ENCODE measurements around the gene PTPN11. TPM values are rescaled to one million over a fixed set of nuclear protein-coding genes. Genes with fewer than 3 reads are reported as not detected.
"Not testable (repeated sequence)": the region's sequence is repeated elsewhere in the genome, so short reads cannot be mapped to it uniquely, and the experiment has no call there.

The PTPN11 gene
- total RNA-seq, 3 donors from 2014 or later = 53.5 to 118 (median 70.7) TPM

GRCh38 chr12:112514926-112515642, 96.3 kb downstream of the PTPN11 start:
- H3K4me3 ChIP-seq = no peak overlapping the region
- H3K36me3 ChIP-seq (ENCODE audit: low read depth) = no peaks in the 10 kb centered on the region
- no peak for DNase-seq
- no peak for ATAC-seq
- H3K4me1 ChIP-seq (ENCODE audit: low read depth) = no peaks in the 10 kb centered on the region
- no peaks in the 10 kb centered on the region for H3K9me3 ChIP-seq
- TF ChIP-seq, protein P1, sequence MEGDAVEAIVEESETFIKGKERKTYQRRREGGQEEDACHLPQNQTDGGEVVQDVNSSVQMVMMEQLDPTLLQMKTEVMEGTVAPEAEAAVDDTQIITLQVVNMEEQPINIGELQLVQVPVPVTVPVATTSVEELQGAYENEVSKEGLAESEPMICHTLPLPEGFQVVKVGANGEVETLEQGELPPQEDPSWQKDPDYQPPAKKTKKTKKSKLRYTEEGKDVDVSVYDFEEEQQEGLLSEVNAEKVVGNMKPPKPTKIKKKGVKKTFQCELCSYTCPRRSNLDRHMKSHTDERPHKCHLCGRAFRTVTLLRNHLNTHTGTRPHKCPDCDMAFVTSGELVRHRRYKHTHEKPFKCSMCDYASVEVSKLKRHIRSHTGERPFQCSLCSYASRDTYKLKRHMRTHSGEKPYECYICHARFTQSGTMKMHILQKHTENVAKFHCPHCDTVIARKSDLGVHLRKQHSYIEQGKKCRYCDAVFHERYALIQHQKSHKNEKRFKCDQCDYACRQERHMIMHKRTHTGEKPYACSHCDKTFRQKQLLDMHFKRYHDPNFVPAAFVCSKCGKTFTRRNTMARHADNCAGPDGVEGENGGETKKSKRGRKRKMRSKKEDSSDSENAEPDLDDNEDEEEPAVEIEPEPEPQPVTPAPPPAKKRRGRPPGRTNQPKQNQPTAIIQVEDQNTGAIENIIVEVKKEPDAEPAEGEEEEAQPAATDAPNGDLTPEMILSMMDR (IDR thresholded peaks at IDR 0.05) = no peak
- intact Hi-C loops (cut with DNase I, micrococcal nuclease) = no loop called here

- no peak for DNase-seq
Measured at GRCh38 chr12:112515868-112516267, 97.1 kb downstream of the PTPN11 start.

GRCh38 chr12:112517730-112518364, 99.1 kb downstream of the PTPN11 start:
- no peaks in the 10 kb centered on the region for H3K4me1 ChIP-seq (ENCODE audit: low read depth)
- TF ChIP-seq, protein P1 (IDR thresholded peaks at IDR 0.05) = no peak
- intact Hi-C loops (cut with DNase I, micrococcal nuclease) = no loop called here
- no peaks in the 10 kb centered on the region for H3K9me3 ChIP-seq
- H3K4me3 ChIP-seq = no peak overlapping the region
- ATAC-seq (no peak), DNase-seq (no peak)
- H3K36me3 ChIP-seq (ENCODE audit: low read depth) = no peaks in the 10 kb centered on the region

More at GRCh38 chr12:112515868-112516267, 97.1 kb downstream of the PTPN11 start:
- intact Hi-C loops (cut with DNase I, micrococcal nuclease) = no loop called here
- no peak for ATAC-seq
- Histone ChIP-seq H3K4me3 (no peak overlapping the region), H3K9me3 (no peaks in the 10 kb centered on the region), H3K4me1 (ENCODE audit: low read depth) (no peaks in the 10 kb centered on the region), H3K36me3 (ENCODE audit: low read depth) (no peaks in the 10 kb centered on the region)
- TF ChIP-seq, protein P1 (IDR thresholded peaks at IDR 0.05) = no peak

DNA sequence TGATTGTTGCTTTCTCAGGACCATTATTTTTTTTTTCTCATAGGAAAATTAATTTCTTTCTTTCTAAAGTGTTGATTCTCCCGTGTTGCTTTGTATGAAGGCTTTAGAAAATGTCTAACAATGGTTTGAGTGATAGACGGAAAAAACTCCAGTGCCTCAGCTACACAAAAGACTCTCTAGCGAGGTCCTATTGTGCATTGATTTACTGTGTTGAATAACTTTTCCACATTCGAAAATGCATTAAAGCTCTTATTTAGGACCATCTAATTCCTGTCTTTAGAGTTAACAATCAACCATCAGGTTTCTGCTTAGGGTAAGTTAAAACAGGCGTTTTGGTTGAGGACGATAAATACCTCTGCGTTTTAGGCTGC, 99.6 kb downstream of the PTPN11 start:
- TF ChIP-seq, protein P1 (IDR thresholded peaks at IDR 0.05) = no peak
- Histone ChIP-seq H3K9me3 (no peaks in the 10 kb centered on the region), H3K36me3 (ENCODE audit: low read depth) (no peaks in the 10 kb centered on the region), H3K4me3 (no peak overlapping the region), H3K4me1 (ENCODE audit: low read depth) (no peaks in the 10 kb centered on the region)
- ATAC-seq = no peak
- intact Hi-C loops (cut with DNase I, micrococcal nuclease) = no loop called here
- DNase-seq = no peak

- DNase-seq; H3K4me1 ChIP-seq (ENCODE audit: low read depth); H3K4me3 ChIP-seq; H3K36me3 ChIP-seq (ENCODE audit: low read depth); H3K9me3 ChIP-seq; ATAC-seq; intact Hi-C loops (cut with DNase I, micrococcal nuclease): not testable (repeated sequence)
Measured at GRCh38 chr12:112519841-112520340, 101.1 kb downstream of the PTPN11 start.

DNA sequence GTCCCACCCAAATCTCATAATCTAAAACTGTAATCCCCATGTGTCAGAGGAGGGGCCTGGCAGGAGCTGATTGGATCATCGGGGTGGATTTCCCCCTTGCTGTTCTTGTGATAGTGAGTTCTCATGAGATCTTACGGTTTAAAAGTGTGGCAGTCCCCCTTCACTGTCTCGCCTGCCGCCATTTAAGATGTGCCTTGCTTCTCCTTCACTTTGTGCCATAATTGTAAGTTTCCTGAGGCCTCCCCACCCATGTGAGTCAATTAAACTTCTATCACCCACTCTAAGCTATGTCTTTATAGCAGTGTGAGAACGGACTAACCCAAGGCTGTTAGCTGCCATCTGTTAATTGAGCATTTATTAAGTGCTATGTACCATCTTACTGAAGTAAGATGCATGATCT, 105.1 kb downstream of the PTPN11 start:
- intact Hi-C loops (cut with DNase I, micrococcal nuclease) = no loop called here
- TF ChIP-seq, protein P1 (IDR thresholded peaks at IDR 0.05) = no peak
- no peaks in the 10 kb centered on the region for H3K4me1 ChIP-seq (ENCODE audit: low read depth)
- ATAC-seq (no peak), DNase-seq (no peak)
- no peaks in the 10 kb centered on the region for H3K36me3 ChIP-seq (ENCODE audit: low read depth)
- no peak overlapping the region for H3K4me3 ChIP-seq
- H3K9me3 ChIP-seq = no peaks in the 10 kb centered on the region
